Measurements from ENCODE around the gene S100A7A.
A peak's percentile ranks its signal among the peaks of the same experiment; 100 is the strongest.
"Not testable (repeated sequence)": the region's sequence is repeated elsewhere in the genome, so short reads cannot be mapped to it uniquely, and the experiment has no call there.

Gene S100A7A

GRCh38 chr1:153422450-153423068 lies 6.2 kb downstream of the S100A7A start:
- DNase-seq (ENCODE audit: low spot score) = peak; percentile 55

- DNase-seq (ENCODE audit: low spot score) = no peak
Observed at GRCh38 chr1:153426809-153427208, 10.5 kb downstream of the S100A7A start.

GRCh38 chr1:153428073-153428638 lies 11.8 kb downstream of the S100A7A start:
- DNase-seq (ENCODE audit: low spot score) = no peak

- no peak for DNase-seq (ENCODE audit: low spot score)
Observed at GRCh38 chr1:153428791-153429190, 12.5 kb downstream of the S100A7A start.

GRCh38 chr1:153429266-153430165 lies 13.2 kb downstream of the S100A7A start:
- DNase-seq (ENCODE audit: low spot score) = no peak

DNA sequence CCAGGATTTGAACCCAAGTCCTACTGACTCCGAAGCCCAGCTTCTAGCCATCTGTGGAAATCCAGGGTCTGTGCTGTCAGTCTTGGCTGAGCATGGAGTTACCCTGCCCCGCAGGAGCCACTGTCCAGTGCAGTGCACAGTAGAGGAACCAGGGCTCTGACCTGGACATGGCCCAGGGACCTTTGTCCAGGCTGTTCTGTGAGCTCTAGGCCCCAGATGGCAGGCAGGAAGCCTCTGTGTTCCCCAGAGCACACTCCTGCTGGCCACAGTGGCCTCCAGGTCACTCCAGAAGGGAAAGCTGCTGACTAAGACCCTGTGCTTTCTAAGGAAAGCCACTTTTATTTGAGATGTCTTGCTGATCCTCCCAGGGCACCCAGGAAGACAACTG lies 13.8 kb downstream of the S100A7A start:
- DNase-seq (ENCODE audit: low spot score) = no peak

GRCh38 chr1:153430561-153430960 lies 14.2 kb downstream of the S100A7A start:
- DNase-seq (ENCODE audit: low spot score) = no peak

GRCh38 chr1:153431002-153431401 lies 14.7 kb downstream of the S100A7A start:
- no peak for DNase-seq (ENCODE audit: low spot score)

GRCh38 chr1:153431427-153431826 lies 15.1 kb downstream of the S100A7A start:
- no peak for DNase-seq (ENCODE audit: low spot score)

GRCh38 chr1:153431928-153432327 lies 15.6 kb downstream of the S100A7A start:
- no peak for DNase-seq (ENCODE audit: low spot score)

DNA sequence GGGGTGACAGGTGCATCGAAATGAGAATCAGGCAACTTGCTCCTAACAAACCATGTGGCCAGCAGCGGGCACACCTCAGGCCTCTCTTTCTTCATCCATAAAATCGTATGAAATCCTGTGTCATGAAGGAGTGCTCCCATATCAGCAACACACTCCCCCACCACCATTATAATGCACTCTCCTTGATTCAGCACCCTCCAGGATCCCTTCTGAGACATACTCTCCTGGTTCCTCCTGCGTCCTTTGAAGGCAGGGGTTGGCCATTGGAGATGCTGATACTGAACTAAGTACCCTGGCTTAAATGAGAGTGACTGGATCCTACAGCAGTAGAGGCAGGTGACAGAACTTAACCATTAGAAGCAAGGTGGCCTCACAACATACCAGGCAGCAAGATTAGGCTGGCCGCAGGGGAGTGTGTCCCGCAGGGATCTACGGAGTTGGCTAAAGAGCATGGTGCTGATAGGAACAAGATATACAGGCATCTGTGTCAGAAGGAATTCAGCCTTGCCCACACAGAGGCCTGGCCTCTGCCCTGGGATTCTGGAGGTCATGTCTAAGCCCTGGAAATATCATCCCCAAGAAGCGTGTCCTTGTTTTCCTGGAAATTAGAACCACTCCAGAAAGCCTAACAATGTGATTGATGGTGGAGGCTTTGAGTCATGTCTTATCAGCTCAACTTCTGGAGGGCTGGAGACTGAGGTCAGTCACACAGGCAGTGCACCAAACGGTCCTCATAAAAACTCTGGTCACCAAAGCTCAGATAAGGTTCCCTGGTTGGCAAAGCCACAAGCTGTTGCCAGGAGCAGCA lies 16.8 kb downstream of the S100A7A start:
- no peak for DNase-seq (ENCODE audit: low spot score)

DNA sequence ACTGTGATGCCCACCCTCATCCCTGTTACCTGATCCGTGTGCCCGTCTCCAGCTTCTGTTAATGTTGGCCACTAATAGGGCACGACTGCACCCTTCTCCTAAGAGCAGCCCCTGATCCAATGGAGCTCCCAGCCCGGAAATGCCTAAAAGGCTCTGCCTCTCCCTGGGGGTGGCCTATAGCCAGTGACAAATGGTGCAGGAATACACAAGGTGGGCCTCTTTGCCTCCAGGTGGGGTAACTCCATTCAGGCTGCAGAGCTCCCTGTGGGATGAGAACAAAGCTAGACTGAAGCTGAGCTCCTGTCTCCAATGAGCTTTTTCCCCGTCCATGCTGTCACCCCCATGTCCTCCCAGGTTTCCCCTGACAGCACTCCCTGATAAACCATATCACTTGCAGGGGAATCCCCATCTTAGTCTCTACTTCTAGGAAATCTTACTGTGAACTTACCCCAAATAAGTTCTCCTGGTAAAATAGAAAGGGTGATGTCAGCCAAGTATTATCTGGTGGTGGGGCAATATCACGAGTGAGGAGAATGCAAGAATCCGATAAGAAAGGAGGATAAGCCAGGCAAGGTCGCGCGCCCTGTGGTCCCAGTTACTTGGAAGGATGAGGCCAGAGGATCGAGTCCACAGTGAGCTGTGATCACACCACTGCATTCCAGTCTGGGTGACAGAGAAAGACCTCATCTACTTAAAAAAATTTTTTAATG lies 18.6 kb downstream of the S100A7A start:
- DNase-seq (ENCODE audit: low spot score) = no peak

DNA sequence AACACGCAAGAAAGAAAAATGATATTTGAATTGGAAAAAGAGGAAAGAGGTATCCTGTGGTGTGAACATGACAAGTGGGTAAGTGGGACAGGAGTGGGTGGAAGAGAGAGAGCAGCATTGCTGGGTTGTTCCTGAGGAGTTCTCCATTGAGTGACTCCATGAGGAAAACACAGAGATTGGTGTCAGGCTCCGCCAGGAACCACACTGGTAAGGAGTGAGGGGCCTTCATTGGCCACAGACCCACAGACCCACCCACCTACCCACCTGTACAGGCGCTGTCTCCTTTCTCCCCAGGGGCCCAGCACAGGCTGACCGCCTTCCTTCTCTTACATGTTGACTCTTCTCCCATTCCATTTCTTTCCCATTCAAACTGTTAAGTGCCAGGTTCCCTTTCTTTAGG lies 20.9 kb downstream of the S100A7A start:
- DNase-seq (ENCODE audit: low spot score) = no peak

DNA sequence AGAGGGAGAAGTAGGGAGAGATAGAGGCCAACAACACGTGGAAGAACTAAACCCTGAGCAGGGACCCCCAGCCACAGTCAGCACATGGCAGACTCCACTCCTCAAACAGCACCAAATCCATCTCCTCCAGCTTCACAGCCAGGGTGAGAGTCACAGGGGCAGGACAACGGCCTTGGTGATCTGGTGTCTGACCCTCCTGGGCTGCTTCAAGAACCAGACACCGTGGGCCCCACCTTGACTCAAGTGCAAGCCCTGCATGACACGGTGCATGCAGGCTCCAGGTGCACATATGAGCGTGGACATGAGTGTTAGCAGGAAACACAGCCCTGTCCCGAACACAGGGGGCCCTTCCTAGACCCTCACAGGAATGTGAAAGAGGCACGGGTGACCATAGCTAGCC lies 22.3 kb downstream of the S100A7A start:
- no peak for DNase-seq (ENCODE audit: low spot score)

DNA sequence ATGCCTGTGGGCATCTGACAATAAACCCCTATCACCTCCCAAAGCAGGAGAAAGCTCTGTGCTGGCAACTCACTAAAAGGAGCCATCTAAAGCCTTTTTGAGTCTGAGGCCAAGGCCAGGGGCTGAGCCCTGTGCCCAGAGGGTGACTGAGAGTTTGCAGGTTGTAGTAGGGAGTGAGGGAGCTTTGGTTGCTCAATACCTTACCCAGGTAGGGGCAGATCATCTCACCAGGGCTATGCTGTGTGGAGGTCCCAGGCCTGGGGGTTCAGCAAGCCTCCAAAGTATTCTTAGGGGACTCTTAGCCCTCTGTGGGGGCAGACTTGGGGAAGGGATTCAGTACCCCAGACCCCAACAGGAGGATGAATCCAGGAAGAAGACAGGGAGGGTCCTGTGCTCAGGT lies 23.0 kb downstream of the S100A7A start:
- no peak for DNase-seq (ENCODE audit: low spot score)

DNA sequence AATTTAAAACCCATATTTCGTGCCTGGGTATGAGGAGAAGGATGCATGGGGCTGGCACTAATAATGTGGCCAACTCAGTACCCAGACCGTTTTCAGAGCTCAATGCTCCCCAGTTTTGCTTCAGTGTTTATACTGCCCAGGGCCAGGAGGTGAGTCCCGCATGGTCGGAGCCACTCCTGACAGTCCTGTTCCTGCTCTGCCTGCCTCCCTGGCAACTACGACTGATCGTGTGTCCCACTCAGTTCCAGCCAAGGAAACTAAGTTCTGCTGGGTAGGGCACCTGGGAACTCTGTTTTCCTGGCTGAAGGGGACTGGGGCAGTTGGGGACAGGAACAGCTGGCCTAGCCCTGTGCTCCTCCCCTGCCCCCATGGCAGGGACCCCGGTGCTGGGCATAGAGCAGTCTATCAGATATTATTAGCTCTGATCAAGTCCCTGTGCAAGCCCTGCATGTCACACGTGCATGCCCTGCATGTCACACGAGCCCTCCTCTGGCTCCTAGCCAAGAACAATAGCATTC lies 25.0 kb downstream of the S100A7A start:
- no peak for DNase-seq (ENCODE audit: low spot score)

DNA sequence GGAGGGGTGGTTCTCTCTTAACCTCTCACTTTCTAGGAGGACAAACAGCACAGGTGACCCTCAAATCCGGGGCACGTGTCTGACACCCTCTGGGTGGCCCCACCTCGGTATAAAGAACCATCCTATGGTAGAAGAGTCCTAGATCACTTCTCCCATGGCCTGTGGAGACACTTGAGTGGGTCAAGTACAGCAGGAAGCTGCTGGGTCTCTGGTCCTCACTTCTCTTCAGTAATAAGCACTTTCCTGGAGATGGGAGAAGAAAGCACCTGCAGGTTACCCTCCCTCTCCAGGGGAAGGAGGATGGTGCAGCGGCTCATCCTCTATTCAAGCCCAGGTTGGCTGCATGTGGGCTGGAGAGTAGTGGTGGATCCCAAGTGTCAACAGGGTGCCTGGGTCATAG lies 27.2 kb downstream of the S100A7A start:
- DNase-seq (ENCODE audit: low spot score) = no peak

DNA sequence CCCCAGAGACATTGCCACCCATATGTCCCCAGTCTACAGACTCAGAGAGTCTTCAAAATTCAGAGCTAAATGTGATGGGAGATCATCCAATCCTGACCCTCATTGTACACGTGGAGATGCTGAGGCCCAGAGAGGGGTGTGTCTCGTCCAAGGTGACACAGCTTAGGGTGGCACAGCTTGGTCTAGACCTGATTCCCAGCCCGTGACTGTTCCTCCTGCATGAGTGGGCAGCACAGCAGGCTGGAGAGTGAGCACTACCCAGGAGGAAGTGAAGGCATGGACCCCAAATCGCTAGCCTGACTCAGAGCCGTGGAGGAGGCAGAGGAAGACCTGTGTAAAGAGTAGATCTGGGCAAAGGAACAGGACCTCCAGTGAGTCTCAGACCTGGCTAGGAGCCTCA lies 27.8 kb downstream of the S100A7A start:
- no peak for DNase-seq (ENCODE audit: low spot score)

DNA sequence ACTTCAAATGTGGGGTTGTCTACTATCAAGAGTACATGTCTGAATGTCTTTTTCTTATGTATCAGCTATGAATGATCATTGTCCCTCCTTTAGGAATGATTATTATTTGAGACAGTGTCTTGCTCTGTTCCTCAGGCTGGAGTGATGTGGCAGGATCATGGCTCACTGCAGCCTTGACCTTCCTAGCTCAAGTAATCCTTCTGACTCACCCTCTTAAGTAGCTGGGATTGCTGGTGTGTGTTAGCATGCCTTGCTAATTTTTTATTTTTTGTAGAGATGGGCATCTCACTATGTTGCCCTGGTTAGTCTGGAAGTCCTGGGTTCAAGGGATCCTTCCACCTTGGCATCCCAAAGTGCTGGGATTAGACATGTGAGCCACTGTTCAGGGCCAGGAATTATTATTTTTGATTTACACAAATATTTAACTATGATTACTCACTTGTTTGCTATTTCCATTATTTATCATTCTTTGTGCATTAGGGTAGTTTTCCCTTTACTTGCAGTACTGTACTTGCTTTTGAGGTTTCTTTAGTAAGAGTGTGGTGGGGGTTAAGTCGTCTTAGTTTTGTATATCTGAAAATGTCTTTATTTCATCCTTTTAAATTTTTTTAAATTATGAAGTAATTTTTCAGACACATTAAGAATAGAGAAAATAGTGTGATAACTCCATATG lies 31.3 kb downstream of the S100A7A start:
- no peak for DNase-seq (ENCODE audit: low spot score)

- DNase-seq (ENCODE audit: low spot score) = not testable (repeated sequence)
Observed at GRCh38 chr1:153448851-153449250, 32.5 kb downstream of the S100A7A start.

GRCh38 chr1:153456396-153456795 lies 40.1 kb downstream of the S100A7A start:
- DNase-seq (ENCODE audit: low spot score) = no peak

Measured in CD4-positive, alpha-beta T cell treated with Interleukin-2 at 100 ng/mL for 4 hours (primary cell).